Adrenal gland (tissue), 5 donors: ENCODE data around the gene LDLRAD2.

ENCODE experiments used
- CTCF ChIP-seq, 6 experiments: fragments of 450-650 bp in 4 of 6; fragments of 200-600 bp in 2 of 6; sonication (generic) in 1 of 6; IDR thresholded peaks; 1 replicate in 5 of 6; 2 replicates in 1 of 6; pipeline versions ENCODE4 v1.5.1 to v1.8.0; 2016 to 2021; ENCODE audit warnings: antibody characterized with exemption in 6 of 6, mild to moderate bottlenecking in 2 of 6, moderate library complexity in 1 of 6
- POLR2A ChIP-seq, 2 donors: fragments of 450-650 bp; IDR thresholded peaks; one replicate each; pipeline ENCODE4 v1.6.1; 2017; ENCODE audit warnings: antibody characterized with exemption in 2 of 2, mild to moderate bottlenecking in 2 of 2, moderate library complexity in 1 of 2
- donor health status: DM: no; HTN: no; CAD: no.

GRCh38 chr1:21839337-21840037 is 27.4 kb downstream of the LDLRAD2 start:
- TF ChIP-seq CTCF (IDR thresholded peaks at IDR 0.05) (no peak), POLR2A (IDR thresholded peaks at IDR 0.05) (no peak)
